NOMO-1 (cell line): ENCODE results near the gene ZNF484.
"Not testable (repeated sequence)": the region's sequence is repeated elsewhere in the genome, so short reads cannot be mapped to it uniquely, and the experiment has no call there.

Experiments used
- DNase-seq, 2 experiments: peaks; one replicate each; lab custom pipeline; 2025; ENCODE audit not compliant: unreplicated experiment in 2 of 2; lab: John Stamatoyannopoulos, UW

ZNF484 gene

GRCh38 chr9:92877531-92878430, at the start of gene ZNF484:
TSS of gene ZNF484 (minus strand) at chr9:92878038. CDS start at chr9:92875029, 3,009 bp downstream.
- peak; percentile 97 to 98 for DNase-seq

GRCh38 chr9:92920437-92920836, 42.6 kb upstream of the ZNF484 start:
- DNase-seq: no peak

GRCh38 chr9:92917176-92917800, 39.5 kb upstream of the ZNF484 start:
- DNase-seq: peak; percentile 56 to 57

GRCh38 chr9:92911511-92912475, 34.0 kb upstream of the ZNF484 start:
- peak in 1 of 2 experiments; percentile 16 for DNase-seq

GRCh38 chr9:92905137-92905536, 27.3 kb upstream of the ZNF484 start:
- DNase-seq: not testable (repeated sequence)

- DNase-seq: no peak
These were observed 19.5 kb upstream of the ZNF484 start for GRCh38 chr9:92897323-92897722.

DNA sequence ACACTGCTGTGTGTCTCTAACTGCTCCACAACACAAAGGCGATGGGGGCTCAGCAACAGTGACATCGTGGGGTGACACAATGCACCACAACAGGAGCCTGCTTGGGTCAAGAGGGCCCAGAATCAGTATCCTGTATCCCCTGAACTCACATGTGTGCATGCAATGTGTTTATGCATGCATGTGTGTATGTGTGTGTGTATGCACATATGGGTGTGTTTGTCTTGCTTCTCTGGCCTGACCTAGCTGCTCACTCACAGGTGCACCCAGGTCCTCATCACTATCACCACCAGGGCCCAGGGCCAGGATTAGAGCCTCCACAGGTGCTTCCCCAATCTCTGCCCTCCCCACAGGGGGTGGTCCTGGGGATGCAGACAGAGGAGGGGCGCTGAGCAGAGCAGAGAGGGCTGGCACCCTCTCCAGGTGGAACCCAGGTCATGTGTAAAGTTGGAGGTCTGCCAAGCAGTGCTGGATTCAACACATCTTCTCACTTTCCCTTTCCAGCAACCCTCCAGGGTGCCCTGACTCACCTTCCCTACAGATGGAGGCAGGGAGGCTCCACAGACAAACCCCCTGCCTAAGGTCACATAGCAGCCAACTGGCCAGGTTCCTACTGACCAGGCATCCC, 18.1 kb upstream of the ZNF484 start:
- no peak for DNase-seq

DNA sequence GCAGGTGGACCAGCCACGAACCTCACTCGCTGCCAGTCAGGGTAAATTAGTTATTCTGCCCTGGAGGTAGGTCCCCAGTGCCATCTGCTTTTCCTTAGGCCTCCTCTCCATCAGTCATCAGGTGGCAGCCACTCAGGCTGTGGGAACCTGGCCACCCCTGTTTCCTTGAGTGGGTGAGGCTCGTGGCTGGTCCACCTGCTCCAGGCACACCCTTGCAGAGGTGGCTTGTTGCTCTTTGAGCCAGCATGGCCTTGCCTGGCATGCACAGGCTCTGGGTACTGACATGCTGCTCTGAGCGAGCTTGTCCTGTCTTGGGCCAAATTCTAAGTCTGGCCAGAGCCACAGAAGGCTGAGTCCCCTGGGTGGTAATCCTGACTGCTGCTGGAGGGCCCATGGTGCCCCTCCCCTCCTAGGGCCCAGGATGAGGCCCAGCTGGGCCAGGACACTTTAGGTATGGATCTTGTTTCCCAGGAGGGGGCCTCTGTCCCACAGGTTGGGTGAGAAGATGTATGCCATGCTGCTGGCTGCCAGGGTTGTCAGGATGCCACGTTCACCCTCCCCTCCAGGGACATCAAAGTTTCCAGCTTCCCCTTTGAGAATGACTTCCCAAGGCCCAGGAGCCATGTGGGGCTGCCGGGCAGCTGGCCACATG, 17.0 kb upstream of the ZNF484 start:
- no peak for DNase-seq

DNA sequence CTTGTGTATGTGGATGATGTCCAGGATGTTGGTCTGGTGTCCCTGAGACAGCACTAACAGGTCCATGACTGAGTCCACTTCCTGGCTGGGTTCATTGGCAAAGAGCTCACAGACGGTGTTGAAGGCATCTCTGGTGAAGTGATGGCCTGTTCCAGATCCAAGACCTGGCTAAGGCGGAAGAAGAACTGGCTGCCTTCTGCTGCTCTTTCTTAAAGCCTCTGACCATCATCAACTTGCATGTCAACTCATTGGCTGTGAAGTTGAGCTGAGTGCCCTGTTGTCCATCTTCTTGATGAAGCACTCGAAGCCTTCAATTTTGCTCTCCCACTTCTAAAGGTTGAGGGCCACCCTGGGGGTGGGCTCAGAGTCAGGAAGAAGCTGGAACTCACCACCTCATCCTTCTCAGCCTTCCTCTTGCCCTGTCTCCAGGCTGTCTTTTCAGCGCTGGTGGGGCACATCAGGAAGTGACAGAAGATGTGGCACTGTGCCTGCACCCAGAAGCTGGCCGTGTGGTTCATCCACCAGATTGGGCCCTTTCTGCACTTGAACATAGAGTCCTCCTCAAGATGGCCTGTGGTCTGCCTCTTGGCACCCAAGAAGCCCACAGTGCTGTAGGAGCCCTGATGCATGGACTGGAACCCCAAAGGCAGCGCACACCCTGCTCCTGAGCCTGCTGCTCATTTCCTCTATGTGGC, 16.2 kb upstream of the ZNF484 start:
- not testable (repeated sequence) for DNase-seq

GRCh38 chr9:92892276-92892675, 14.4 kb upstream of the ZNF484 start:
- DNase-seq: not testable (repeated sequence)

DNA sequence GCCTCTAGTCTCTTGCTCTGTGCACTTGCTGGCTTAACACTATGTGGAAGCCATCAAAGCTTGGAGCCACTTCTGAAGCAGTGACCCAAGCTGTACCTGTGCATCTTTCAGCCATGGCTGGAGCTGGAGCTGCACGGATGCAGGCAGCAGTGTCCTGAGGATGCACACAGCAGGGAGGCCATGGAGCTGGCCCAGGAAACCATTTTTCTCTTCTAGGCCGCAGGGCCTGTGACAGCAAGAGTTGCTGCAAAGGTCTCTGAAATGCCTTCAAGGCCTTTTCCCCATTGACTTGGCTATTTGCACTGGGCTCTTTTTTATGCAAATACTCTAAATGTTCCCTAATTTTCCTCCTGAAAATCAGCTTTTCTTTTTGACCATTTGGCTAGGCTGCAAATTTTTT, 12.9 kb upstream of the ZNF484 start:
- no peak for DNase-seq

GRCh38 chr9:92887880-92888338, 10.1 kb upstream of the ZNF484 start:
- no peak for DNase-seq

GRCh38 chr9:92886846-92887610, 9.2 kb upstream of the ZNF484 start:
- peak; percentile 27 to 41 for DNase-seq

- not testable (repeated sequence) for DNase-seq
These were observed 6.0 kb upstream of the ZNF484 start for GRCh38 chr9:92883666-92884405.

- DNase-seq: no peak
These were observed 4.4 kb upstream of the ZNF484 start for GRCh38 chr9:92882276-92882675.

- no peak for DNase-seq
These were observed 2.5 kb downstream of the ZNF484 start for GRCh38 chr9:92875373-92875772.

- DNase-seq: no peak
These were observed 7.5 kb downstream of the ZNF484 start for GRCh38 chr9:92870289-92870688.

- not testable (repeated sequence) for DNase-seq
These were observed 11.2 kb downstream of the ZNF484 start for GRCh38 chr9:92866600-92866999.
